HepG2 (cell line): ENCODE results near the gene NAPEPLD. TPM values are rescaled to one million over a fixed set of nuclear protein-coding genes. Genes with fewer than 3 reads are reported as not detected.

ENCODE experiments used
- ATAC-seq: fragments of 200-7000 bp; cut with Tn5 transposase; 3 replicates; pipeline ENCODE4 v1.9.1; 2020; ENCODE audit warnings: mild to moderate bottlenecking, moderate library complexity
- BruUV-seq: library from RNA; stranded (reverse); fragments of 400-500 nt; replicated peaks from 2 replicates; lab custom pipeline; 2021; lab: Mats Ljungman, UMichigan
- CTCF ChIA-PET: fragments of 300-600 bp; formaldehyde crosslinking; extraction: SDS; loops from one replicate; lab custom pipeline; 2021; ENCODE audit warnings: low total read pairs, inconsistent platforms, low intra/inter-chr PET ratio; lab: Yijun Ruan, JAX
- POLR2A ChIA-PET: fragments of 350-600 bp; sonication (Branson Sonifier 250); formaldehyde crosslinking; loops from one replicate; lab custom pipeline; 2020; ENCODE audit warnings: antibody characterized with exemption, inconsistent platforms; lab: Yijun Ruan, JAX
- DNase-seq: peaks from one replicate; pipeline ENCODE4 v3.0.0-alpha.2; 2015; ENCODE audit warnings: low spot score
- FAIRE-seq: peaks from 3 replicates; lab custom pipeline; 2011; peaks lifted over from hg19 to GRCh38; lab: Jason Lieb, UNC
- H2AFZ ChIP-seq: one replicate; pipeline ENCODE4 v1.6.1; 2011; ENCODE audit warnings: low read length, inconsistent platforms
- H3K27ac ChIP-seq: fragments of 300-600 bp; 3 replicates; pipeline ENCODE4 v1.8.0; 2011; ENCODE audit warnings: mixed run types, mild to moderate bottlenecking, mixed read lengths, low read length, inconsistent platforms; ENCODE audit not compliant: insufficient read depth; ENCODE audit errors: extremely low read length
- H3K27me3 ChIP-seq, 2 experiments: fragments of 200-600 bp in 1 of 2; 2 replicates in 1 of 2; 3 replicates in 1 of 2; pipeline versions ENCODE4 v1.6.0 to v1.8.0; 2011; ENCODE audit warnings: low read length in 2 of 2, mild to moderate bottlenecking in 2 of 2, moderate library complexity in 2 of 2, inconsistent platforms in 1 of 2; ENCODE audit not compliant: insufficient read depth in 2 of 2, control insufficient read depth in 1 of 2
- H3K36me3 ChIP-seq, 2 experiments: fragments of 200-600 bp in 1 of 2; replicated peaks in 1 of 2; 2 replicates in 1 of 2; 3 replicates in 1 of 2; pipeline versions ENCODE4 v1.5.1 to v1.8.0; 2011; ENCODE audit warnings: low read length in 2 of 2, inconsistent platforms in 1 of 2; ENCODE audit not compliant: insufficient read depth in 2 of 2, control insufficient read depth in 1 of 2
- H3K4me1 ChIP-seq: 2 replicates; pipeline ENCODE4 v1.5.1; 2012; ENCODE audit warnings: low read length, inconsistent platforms; ENCODE audit not compliant: insufficient read depth
- H3K4me2 ChIP-seq: 2 replicates; pipeline ENCODE4 v1.6.0; 2011; ENCODE audit warnings: low read depth, low read length, inconsistent platforms
- H3K4me3 ChIP-seq, 3 experiments: fragments of 200-600 bp in 1 of 3; sonication (generic), shearing (Covaris generic) in 1 of 3; replicated peaks in 1 of 3; 2 replicates each; pipeline ENCODE4 v1.5.1; 2011 to 2016; ENCODE audit warnings: low read length in 3 of 3, inconsistent platforms in 2 of 3, low read depth in 2 of 3, mild to moderate bottlenecking in 2 of 3, control low read depth in 1 of 3, mixed read lengths in 1 of 3; ENCODE audit not compliant: insufficient read depth in 1 of 3
- H3K79me2 ChIP-seq: one replicate; pipeline ENCODE4 v1.6.1; 2011; ENCODE audit warnings: low read length, inconsistent platforms; ENCODE audit not compliant: insufficient read depth
- H3K9ac ChIP-seq: 2 replicates; pipeline ENCODE4 v1.6.0; 2011; ENCODE audit warnings: mild to moderate bottlenecking, low read depth, low read length, inconsistent platforms; ENCODE audit not compliant: insufficient read depth
- H3K9me3 ChIP-seq: 2 replicates; pipeline ENCODE4 v1.5.1; 2012; ENCODE audit warnings: mild to moderate bottlenecking, low read length
- H4K20me1 ChIP-seq: 2 replicates; pipeline ENCODE4 v1.6.0; 2011; ENCODE audit warnings: inconsistent platforms, mild to moderate bottlenecking, low read length, moderate library complexity; ENCODE audit not compliant: insufficient read depth
- ZNF562 ChIP-seq: sonication (generic); formaldehyde crosslinking; IDR thresholded peaks from 2 replicates; pipeline ENCODE4 v1.8.0; 2022; ENCODE audit warnings: missing genetic modification reagents, borderline replicate concordance
- ZNF629 ChIP-seq: sonication (generic); formaldehyde crosslinking; conservative IDR thresholded peaks from 2 replicates; pipeline ENCODE4 v1.5.0; 2020; ENCODE audit warnings: missing genetic modification reagents
- WGBS: methylation state at CpG from one replicate; pipeline ENCODE4 v1.1.6; 2017; ENCODE audit warnings: low lambda C conversion rate; 5-methylcytosine and 5-hydroxymethylcytosine counted together
- in situ Hi-C: cut with HindIII; loops from 2 replicates; pipeline ENCODE4 v1.10.0; 2017; ENCODE audit warnings: low pct_unique_long_range_greater_than_20kb; ENCODE audit not compliant: extremely low pct_ligation_motif_present
- intact Hi-C: fragments of 100-400 bp; cut with micrococcal nuclease; formaldehyde crosslinking; loops from one replicate; pipeline ENCODE4 v1.10.0; 2022; ENCODE audit not compliant: unreplicated experiment
- polyA plus RNA-seq, 8 experiments: library from polyadenylated mRNA; depleted of rRNA in 3 of 8; stranded (reverse) in 7 of 8; unstranded in 1 of 8; fragments of >200 nt; fragmentation: Illumina TruSeq in 4 of 8; extraction: Trizol in 4 of 8; gene quantifications; 2 replicates each; pipeline versions ENCODE4 v1.2.1 to v1.2.3, GENCODE V29; 2011 to 2016; ENCODE audit warnings: low read depth in 4 of 8, missing spikeins in 1 of 8, mixed read lengths in 1 of 8; ENCODE audit not compliant: insufficient read depth in 1 of 8
- total RNA-seq, 5 experiments: library from RNA; depleted of rRNA; stranded (reverse); fragments of >200 nt; fragmentation: Illumina TruSeq; extraction: Trizol; gene quantifications; 2 replicates each; pipeline ENCODE4 v1.2.3, GENCODE V29; 2016; ENCODE audit warnings: low read depth in 1 of 5
- TF ChIP-seq, protein P1 (sequence below): sonication (generic); formaldehyde crosslinking; IDR thresholded peaks from 2 replicates; pipeline ENCODE4 v1.4.0; 2020; ENCODE audit warnings: missing genetic modification reagents, mild to moderate bottlenecking, borderline replicate concordance
- TF ChIP-seq, protein P2 (sequence below): conservative IDR thresholded peaks from 2 replicates; pipeline ENCODE4 v1.6.1; 2018; ENCODE audit warnings: missing genetic modification reagents

Gene NAPEPLD
- total and polyA plus RNA-seq, 2 of the 13 experiments (the other 11 are each of a cell fraction or from before 2014, with no cell fraction given) = 3.4 to 5.6 TPM

DNA sequence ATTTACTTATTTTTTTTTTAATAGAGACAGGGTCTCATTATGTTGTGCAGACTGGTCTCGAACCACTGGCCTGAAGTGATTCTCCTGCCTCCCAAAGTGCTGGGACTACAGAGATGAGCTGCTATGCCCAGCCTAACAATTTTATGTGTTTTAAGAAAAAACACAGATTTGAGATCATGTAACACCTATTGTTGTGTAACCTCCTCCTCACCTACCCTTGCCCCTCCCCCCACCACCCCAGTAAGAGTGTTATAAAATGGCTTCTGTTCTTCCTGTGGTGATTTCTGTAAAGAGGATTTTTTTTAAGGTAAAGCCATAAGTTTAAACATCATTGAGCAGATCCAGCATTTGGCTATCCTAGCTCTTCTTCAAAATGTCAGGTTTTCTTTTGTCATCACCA lies 66.4 kb downstream of the NAPEPLD start (continued):
- TF ChIP-seq, protein P1, sequence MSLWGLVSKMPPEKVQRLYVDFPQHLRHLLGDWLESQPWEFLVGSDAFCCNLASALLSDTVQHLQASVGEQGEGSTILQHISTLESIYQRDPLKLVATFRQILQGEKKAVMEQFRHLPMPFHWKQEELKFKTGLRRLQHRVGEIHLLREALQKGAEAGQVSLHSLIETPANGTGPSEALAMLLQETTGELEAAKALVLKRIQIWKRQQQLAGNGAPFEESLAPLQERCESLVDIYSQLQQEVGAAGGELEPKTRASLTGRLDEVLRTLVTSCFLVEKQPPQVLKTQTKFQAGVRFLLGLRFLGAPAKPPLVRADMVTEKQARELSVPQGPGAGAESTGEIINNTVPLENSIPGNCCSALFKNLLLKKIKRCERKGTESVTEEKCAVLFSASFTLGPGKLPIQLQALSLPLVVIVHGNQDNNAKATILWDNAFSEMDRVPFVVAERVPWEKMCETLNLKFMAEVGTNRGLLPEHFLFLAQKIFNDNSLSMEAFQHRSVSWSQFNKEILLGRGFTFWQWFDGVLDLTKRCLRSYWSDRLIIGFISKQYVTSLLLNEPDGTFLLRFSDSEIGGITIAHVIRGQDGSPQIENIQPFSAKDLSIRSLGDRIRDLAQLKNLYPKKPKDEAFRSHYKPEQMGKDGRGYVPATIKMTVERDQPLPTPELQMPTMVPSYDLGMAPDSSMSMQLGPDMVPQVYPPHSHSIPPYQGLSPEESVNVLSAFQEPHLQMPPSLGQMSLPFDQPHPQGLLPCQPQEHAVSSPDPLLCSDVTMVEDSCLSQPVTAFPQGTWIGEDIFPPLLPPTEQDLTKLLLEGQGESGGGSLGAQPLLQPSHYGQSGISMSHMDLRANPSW = no peak
- TF ChIP-seq, all 625 proteins: peak for 1

DNA sequence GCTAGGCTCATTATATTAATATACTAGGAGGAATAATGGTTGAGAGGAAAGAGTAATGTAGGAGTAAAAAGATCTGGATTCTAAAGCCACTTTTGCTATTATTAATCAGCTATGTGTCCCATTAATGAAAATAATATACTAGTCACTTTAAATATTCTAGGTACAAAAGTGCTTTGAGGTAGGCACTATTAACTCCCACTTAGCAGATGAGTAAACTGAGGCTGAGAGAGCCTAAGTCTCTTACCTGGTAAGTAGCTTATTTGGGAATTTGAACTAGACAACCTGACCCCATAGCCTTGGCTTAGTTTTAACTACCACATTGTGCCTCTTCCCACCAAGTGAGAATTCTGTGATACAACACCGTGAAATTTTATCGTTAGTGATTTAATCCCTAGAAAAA lies 68.0 kb downstream of the NAPEPLD start:
- intact Hi-C loops = no loop called here
- CTCF ChIA-PET = no interaction called here

More for the DNA sequence above, 68.0 kb downstream of the NAPEPLD start:
- DNase-seq (no peak), FAIRE-seq (no peak), ATAC-seq (no peak)
- H3K4me2 ChIP-seq = no peak overlapping the region
- H3K36me3 ChIP-seq = peaks cover 4 to 14% of the 10 kb centered on the region in 2 experiments; a peak in 3 of 5 replicates
- in situ Hi-C loops = no loop called here
- no peaks in the 10 kb centered on the region for H3K9me3 ChIP-seq
- no peaks in the 10 kb centered on the region for H4K20me1 ChIP-seq
- H3K79me2 ChIP-seq = peaks cover 17% of the 10 kb centered on the region
- no peak overlapping the region for H2AFZ ChIP-seq
- H3K27me3 ChIP-seq = no peaks in the 10 kb centered on the region
- no peak overlapping the region for H3K9ac ChIP-seq
- POLR2A ChIA-PET = no interaction called here
- peaks cover 13% of the 10 kb centered on the region for H3K4me1 ChIP-seq
- no peak overlapping the region for H3K4me3 ChIP-seq
- no peak overlapping the region for H3K27ac ChIP-seq
- TF ChIP-seq, protein P2, sequence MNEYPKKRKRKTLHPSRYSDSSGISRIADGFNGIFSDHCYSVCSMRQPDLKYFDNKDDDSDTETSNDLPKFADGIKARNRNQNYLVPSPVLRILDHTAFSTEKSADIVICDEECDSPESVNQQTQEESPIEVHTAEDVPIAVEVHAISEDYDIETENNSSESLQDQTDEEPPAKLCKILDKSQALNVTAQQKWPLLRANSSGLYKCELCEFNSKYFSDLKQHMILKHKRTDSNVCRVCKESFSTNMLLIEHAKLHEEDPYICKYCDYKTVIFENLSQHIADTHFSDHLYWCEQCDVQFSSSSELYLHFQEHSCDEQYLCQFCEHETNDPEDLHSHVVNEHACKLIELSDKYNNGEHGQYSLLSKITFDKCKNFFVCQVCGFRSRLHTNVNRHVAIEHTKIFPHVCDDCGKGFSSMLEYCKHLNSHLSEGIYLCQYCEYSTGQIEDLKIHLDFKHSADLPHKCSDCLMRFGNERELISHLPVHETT (CRISPR knock-in tag) = no peak
- TF ChIP-seq ZNF562 (CRISPR knock-in tag) (no peak), ZNF629 (CRISPR knock-in tag) (peak; percentile 61; the same call in 1 of the 2 replicates)
- WGBS = 98% methylated on average over 2 of the region's 2 CpGs
- BruUV-seq = no TSS peak
